GM21825 (cell line): Measurements from ENCODE around the gene MYB.
"Not testable (repeated sequence)": the region's sequence is repeated elsewhere in the genome, so short reads cannot be mapped to it uniquely, and the experiment has no call there.

Source experiments
- ATAC-seq: cut with Tn5 transposase; IDR thresholded peaks from one replicate; pipeline ENCODE4 v1.9.1; 2021; ENCODE audit warnings: mild to moderate bottlenecking, moderate library complexity; ENCODE audit not compliant: unreplicated experiment

Gene MYB

DNA sequence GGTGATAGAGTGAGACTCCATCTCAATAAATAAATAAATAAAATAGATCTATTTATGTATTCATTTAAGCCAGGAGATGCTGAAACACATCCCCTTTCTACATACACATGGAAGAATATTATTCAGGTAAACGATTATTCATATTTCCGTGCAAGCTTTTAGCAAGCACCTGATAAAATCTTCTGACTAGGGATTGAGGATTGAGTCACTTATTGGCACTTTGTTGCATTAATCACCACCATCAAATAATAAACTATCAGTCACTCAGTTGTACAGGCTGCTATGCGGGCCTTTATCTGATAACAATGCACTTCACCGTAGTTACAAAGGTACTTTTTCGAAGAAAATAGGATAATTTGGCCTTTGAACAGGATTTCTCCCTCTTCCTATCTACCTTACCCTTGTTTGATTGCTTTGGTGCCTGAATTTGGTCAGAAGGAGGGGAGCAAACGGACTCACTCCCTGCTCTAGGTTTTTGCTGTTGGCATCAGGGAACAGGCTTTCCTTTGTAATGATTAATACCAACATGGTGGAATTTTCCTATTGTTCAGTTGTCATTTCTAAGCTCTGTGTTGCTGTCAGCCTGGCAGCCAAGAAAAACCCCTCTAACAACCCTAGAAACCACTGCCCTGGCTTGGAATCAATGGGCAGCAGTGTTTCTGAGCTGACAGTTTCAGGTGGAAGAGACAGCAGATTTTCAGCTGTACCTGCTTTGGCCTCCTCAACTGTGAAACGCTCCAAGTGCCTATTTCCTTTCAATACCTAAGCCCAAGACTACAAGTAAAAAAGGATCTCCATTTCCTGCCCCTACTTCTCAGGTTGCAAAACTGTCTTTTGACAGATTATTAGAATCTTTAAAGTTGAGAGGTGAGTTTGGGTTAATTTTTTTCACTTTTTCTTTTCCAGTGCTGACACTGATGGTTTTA lies 63.0 kb downstream of the MYB start:
- no peak for ATAC-seq

DNA sequence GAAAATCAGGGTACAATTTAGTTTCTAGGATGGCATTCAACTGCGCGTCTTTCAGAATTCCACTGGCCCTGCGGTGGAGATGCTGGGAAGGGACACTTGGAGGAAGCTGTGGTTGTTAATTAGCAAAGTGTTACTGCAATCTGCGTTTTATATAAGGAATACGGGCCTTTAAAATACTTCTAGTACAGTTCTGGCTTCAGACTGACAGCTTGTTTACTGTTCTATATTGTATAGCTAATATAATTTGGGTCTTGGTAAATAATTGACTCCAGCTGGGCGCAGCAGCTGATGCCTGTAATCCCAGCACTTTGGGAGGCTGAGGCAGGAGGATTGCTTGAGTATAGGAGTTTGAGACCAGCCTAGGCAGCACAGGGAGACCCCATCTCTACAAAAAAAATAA lies 63.7 kb downstream of the MYB start:
- no peak for ATAC-seq

GRCh38 chr6:135246412-135247012 lies 65.4 kb downstream of the MYB start:
- not testable (repeated sequence) for ATAC-seq

DNA sequence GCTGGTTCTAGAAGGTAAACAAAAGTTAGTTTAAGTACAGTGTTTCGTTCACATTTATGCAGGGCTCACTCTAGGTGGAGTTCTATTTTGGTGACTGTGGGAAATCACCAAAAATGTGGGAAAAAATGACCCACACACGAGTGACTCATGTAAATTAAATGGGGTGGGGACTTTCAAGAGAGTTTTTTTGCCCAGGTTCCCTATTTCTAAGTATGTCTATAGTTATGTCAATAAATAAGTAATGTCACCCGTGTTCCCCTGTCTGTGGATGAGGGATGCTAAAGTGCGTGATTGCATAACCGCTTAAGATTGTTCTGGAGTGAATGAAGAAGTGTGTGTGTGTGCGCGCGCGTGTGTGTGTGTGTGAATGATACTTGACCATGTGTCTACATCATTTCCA lies 69.1 kb downstream of the MYB start:
- no peak for ATAC-seq

DNA sequence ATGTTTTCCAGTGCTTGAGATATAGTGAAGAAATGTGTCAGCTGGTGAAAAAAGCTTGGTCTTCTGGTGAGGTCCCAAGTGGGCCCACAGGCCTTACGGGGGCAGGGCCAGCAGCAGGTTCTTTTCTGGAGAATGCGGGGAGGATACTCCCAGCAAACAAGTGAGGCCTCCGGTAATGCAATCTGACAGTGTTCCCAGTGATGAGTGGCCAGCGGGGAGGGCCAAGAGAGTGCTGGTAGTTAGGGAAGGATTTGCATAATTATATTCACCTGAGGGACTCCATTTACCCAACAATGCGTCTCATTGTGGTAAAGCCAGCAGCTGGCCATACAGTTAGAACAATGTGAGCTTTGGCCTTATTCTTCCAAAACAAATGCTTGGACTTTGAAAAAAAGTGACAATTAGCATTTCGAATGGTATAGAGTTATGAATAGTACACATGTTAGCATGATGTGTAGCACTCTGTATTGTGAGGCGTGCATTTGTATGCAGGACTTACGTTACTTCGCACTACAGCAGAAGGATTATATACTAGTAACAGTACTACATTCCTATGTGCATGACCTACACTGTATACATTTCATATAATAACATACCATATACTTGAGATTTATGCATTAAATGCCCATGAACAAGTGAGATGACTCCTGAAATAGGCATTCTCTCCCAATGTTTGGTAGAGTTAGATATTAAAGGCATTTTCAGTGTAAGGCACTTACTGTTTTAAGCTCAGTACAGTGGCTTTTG lies 69.8 kb downstream of the MYB start:
- ATAC-seq: no peak

DNA sequence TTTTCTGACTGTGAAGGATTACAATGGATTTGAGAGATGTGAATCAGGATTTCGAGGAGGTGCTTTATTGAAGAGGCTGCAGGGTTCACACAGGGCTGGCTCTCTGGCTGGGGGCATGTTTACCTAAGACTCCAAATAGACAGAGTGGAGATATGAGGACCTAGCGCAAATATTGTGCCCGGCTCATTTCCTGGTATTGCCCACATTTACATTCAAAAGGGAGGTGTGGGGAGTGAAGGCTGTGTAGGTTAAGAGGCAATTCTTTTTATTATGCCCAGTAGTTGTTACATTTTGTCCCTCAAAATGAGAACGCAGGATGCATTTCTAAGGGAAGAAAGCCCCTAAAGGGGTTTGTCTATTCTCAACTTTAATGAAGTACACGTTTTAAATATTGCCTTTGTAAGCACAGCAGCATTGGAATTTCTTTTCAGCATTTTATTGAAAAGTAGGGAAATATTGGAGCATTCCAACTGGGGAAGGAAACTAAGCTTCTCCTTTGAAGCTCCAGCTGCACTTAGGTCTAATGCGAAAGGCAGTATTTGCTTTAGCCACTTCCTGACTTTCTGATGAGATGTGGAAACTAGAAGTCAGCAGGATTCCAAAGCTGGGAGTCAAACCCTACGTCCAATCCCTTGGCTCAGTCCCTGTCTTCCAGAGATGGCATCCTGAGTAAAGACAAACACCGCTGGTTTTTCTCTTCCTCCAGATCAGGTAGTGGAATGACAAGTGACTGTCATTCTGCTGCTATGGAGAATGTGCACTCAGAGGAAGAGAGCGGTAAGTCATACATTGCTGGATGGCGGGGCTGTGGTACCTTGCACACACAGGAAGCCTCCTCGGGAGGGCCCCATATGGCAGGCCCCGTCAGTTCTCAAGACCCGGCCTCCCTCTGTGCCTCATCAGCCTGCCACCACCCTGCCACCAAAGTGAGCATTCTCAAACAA lies 70.7 kb downstream of the MYB start:
- no peak for ATAC-seq

GRCh38 chr6:135254471-135254870 lies 73.4 kb downstream of the MYB start:
- no peak for ATAC-seq

GRCh38 chr6:135256866-135257265 lies 75.8 kb downstream of the MYB start:
- ATAC-seq: no peak

- ATAC-seq: no peak
Observed at GRCh38 chr6:135257631-135258405, 76.7 kb downstream of the MYB start.

DNA sequence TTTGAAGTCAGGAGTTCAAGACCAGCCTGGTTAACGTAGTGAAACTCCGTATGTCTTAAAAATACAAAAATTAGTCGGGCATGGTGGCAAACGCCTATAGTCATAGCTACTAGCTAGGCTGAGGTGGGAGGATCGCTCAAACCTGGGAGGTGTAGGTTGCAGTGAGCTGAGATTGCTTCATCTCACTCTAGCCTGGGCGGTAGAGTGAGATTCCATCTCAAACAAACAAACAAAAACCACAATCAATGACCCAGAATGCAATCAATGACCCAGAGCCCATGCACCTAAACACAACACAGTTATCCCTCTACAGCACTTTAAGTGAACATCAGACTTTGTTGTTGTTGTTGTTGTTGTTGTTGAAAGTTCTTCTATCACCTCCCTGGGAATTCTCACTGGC lies 77.9 kb downstream of the MYB start:
- ATAC-seq: no peak

DNA sequence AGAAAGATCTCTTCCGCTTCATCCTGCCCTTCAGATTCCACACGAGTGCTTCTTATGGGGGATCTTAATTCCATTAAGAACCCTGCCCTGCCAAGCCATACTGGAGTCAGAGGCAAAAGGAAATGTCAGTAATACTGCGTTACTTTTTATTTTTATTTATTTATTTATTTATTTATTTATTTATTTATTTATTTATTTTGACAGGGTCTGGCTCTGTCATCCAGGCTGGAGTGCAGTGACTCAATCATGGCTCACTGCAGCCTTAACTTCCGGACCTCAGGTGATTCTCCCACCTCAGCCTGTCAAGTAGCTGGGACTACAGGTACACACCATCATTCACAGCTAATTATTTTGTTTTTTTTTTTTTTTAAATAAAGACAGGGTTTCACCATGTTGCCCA lies 79.5 kb downstream of the MYB start:
- ATAC-seq: no peak

DNA sequence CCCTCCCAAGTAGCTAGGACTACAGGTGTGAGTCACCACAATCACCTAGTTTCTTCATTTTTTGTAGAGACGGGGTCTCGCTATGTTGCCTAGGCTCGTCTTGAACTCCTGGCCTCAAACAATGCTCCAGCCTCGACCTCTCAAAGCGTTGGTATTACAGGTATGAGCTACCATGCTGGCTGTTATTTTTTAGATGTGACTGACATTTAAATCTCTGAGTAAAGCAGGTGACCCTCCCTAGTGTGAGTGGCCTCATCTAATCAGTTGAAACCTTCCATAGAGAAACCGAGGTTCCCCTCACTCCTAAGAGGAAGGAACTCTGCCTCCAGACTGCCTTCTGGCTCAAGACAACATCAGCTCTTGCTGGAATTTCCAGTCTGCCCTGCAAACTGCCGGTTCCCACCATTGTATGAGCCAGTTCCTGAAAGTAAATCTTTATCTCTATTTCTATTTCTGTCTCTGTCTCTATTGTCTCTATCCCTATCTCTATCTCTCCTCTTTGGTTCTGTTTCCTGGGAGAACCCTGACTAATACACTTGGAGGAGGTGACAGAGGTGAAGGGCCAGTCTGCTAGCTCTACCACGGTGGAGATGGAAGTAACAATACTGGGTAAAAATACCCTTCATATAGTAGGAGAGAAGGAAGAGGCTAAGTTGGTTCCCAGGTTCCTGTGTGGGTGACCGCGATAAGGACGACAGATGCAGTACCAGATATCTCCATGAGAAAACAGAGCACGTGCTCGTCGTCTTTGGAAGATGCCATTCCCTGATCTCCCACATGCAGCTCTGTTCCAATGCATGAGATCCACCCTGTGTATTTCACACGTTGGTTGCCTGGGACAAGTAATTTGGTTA lies 81.0 kb downstream of the MYB start:
- ATAC-seq: no peak

- ATAC-seq: no peak
Observed at GRCh38 chr6:135265278-135265677, 84.2 kb downstream of the MYB start.

DNA sequence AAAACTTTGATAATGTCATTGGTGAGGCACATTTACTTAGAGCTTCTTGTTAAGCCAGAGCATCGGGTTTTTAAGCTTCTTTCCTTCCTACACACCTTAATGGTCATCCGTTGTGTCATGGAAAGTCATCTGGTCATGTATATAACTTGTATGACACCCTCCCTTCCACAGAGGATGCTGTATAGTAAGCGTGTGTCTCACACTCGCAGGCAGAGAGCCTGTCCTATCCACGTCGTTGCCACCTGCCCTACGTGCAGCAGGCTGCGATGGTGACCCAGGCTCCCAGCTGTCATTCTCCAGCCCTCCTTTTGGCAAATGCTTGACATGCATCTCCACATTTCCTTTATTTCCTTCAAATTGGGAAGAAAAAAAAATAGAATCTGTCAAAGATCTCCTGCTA lies 85.6 kb downstream of the MYB start:
- ATAC-seq: no peak

DNA sequence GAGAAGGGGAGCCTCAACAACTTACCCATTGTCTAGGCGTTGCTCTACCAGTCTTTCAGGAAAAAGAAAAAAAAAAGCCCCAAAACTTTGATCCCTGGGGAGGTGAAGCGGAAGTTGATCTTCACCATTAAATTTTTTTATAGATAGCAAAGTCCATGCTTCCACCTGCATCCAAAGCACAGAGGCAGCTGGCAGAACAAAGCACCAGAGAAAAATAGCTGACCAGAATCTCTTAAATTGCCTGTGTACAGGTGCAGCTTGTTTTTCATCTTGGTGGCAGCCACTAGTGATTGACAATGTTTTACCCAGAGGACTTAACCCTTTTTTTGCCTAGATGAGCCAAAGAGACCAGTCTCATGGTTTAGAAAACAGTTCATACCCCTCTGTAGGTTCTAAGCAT lies 86.0 kb downstream of the MYB start:
- no peak for ATAC-seq

GRCh38 chr6:135268263-135268662 lies 87.2 kb downstream of the MYB start:
- no peak for ATAC-seq

GRCh38 chr6:135268740-135269139 lies 87.6 kb downstream of the MYB start:
- ATAC-seq: no peak
